Liver (tissue), 3 donors: ENCODE measurements around the gene GPX7.

ENCODE experiments used
- FOXA1 ChIP-seq: IDR thresholded peaks from 2 replicates; pipeline ENCODE4 v1.6.1; 2016; ENCODE audit warnings: antibody characterized with exemption
- RAD21 ChIP-seq, 2 donors: IDR thresholded peaks; 2 replicates each; pipeline ENCODE4 v1.6.1; 2016; ENCODE audit warnings: antibody characterized with exemption in 2 of 2, mild to moderate bottlenecking in 2 of 2
- SP1 ChIP-seq: IDR thresholded peaks from 2 replicates; pipeline ENCODE4 v1.6.1; 2018; ENCODE audit warnings: antibody characterized with exemption, mild to moderate bottlenecking
- TAF1 ChIP-seq: conservative IDR thresholded peaks from 2 replicates; pipeline ENCODE4 v1.6.1; 2016; ENCODE audit warnings: antibody characterized with exemption, mild to moderate bottlenecking
- TF ChIP-seq, protein P1 (sequence below): fragments of 150-350 bp; IDR thresholded peaks from 2 replicates; pipeline ENCODE4 v1.5.1; 2017; ENCODE audit warnings: improper control_type of control experiment, low read depth, low read length; ENCODE audit not compliant: missing input control
- TF ChIP-seq, protein P2 (sequence below): IDR thresholded peaks from 2 replicates; pipeline ENCODE4 v1.6.1; 2016; ENCODE audit warnings: antibody characterized with exemption, mild to moderate bottlenecking
- TF ChIP-seq, protein P3 (sequence below): IDR thresholded peaks from 2 replicates; pipeline ENCODE4 v1.6.1; 2016; ENCODE audit warnings: antibody characterized with exemption
- TF ChIP-seq, protein P4 (sequence below): IDR thresholded peaks from 2 replicates; pipeline ENCODE4 v1.6.1; 2016; ENCODE audit warnings: antibody characterized with exemption
- donor health status: healthy.
- donor health status: healthy.

DNA sequence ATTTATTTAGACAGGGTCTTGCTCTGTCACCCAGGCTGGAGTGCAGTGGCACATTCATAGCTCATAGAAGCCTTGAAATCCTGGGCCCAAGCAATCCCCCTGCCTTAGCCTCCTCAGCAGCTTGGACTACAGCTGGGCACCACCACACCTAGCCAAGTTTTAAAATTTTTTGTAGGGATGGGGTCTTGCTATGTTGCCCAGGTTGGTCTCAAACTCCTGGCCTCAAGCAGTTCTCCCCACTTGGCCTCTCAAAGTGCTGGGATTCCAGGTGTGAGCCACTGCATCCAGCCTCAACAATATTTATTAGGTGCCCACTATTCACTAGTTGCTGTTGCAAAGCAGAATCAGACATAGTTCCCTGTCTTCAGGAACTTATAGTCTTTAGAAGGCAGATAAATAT lies 14.1 kb upstream of the GPX7 start:
- TF ChIP-seq, protein P1, sequence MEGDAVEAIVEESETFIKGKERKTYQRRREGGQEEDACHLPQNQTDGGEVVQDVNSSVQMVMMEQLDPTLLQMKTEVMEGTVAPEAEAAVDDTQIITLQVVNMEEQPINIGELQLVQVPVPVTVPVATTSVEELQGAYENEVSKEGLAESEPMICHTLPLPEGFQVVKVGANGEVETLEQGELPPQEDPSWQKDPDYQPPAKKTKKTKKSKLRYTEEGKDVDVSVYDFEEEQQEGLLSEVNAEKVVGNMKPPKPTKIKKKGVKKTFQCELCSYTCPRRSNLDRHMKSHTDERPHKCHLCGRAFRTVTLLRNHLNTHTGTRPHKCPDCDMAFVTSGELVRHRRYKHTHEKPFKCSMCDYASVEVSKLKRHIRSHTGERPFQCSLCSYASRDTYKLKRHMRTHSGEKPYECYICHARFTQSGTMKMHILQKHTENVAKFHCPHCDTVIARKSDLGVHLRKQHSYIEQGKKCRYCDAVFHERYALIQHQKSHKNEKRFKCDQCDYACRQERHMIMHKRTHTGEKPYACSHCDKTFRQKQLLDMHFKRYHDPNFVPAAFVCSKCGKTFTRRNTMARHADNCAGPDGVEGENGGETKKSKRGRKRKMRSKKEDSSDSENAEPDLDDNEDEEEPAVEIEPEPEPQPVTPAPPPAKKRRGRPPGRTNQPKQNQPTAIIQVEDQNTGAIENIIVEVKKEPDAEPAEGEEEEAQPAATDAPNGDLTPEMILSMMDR, result no peak
- no peak for TF ChIP-seq RAD21 (IDR thresholded peaks at IDR 0.05)
- TF ChIP-seq, protein P2, sequence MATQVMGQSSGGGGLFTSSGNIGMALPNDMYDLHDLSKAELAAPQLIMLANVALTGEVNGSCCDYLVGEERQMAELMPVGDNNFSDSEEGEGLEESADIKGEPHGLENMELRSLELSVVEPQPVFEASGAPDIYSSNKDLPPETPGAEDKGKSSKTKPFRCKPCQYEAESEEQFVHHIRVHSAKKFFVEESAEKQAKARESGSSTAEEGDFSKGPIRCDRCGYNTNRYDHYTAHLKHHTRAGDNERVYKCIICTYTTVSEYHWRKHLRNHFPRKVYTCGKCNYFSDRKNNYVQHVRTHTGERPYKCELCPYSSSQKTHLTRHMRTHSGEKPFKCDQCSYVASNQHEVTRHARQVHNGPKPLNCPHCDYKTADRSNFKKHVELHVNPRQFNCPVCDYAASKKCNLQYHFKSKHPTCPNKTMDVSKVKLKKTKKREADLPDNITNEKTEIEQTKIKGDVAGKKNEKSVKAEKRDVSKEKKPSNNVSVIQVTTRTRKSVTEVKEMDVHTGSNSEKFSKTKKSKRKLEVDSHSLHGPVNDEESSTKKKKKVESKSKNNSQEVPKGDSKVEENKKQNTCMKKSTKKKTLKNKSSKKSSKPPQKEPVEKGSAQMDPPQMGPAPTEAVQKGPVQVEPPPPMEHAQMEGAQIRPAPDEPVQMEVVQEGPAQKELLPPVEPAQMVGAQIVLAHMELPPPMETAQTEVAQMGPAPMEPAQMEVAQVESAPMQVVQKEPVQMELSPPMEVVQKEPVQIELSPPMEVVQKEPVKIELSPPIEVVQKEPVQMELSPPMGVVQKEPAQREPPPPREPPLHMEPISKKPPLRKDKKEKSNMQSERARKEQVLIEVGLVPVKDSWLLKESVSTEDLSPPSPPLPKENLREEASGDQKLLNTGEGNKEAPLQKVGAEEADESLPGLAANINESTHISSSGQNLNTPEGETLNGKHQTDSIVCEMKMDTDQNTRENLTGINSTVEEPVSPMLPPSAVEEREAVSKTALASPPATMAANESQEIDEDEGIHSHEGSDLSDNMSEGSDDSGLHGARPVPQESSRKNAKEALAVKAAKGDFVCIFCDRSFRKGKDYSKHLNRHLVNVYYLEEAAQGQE, result no peak
- TF ChIP-seq SP1, result no peak
- TF ChIP-seq, protein P3, sequence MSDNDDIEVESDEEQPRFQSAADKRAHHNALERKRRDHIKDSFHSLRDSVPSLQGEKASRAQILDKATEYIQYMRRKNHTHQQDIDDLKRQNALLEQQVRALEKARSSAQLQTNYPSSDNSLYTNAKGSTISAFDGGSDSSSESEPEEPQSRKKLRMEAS, result no peak
- TF ChIP-seq, protein P4, sequence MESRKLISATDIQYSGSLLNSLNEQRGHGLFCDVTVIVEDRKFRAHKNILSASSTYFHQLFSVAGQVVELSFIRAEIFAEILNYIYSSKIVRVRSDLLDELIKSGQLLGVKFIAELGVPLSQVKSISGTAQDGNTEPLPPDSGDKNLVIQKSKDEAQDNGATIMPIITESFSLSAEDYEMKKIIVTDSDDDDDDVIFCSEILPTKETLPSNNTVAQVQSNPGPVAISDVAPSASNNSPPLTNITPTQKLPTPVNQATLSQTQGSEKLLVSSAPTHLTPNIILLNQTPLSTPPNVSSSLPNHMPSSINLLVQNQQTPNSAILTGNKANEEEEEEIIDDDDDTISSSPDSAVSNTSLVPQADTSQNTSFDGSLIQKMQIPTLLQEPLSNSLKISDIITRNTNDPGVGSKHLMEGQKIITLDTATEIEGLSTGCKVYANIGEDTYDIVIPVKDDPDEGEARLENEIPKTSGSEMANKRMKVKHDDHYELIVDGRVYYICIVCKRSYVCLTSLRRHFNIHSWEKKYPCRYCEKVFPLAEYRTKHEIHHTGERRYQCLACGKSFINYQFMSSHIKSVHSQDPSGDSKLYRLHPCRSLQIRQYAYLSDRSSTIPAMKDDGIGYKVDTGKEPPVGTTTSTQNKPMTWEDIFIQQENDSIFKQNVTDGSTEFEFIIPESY, result no peak
- no peak for TF ChIP-seq FOXA1
- TF ChIP-seq TAF1, result no peak
